ENCODE measurements around the gene RAMACL. TPM values are rescaled to one million over a fixed set of nuclear protein-coding genes. Genes with fewer than 3 reads are reported as not detected.
"Not testable (repeated sequence)": the region's sequence is repeated elsewhere in the genome, so short reads cannot be mapped to it uniquely, and the experiment has no call there.

RAMACL gene
- total RNA-seq, 1 donor from 2014 or later, result 6.6 TPM

- ATAC-seq (peak; percentile 76 to 84), DNase-seq (no peak)
- Histone ChIP-seq H3K4me3 (no peak overlapping the region), H3K9me3 (no peaks in the 10 kb centered on the region), H3K36me3 (peaks cover 27% of the 10 kb centered on the region), H3K27me3 (ENCODE audit: low read depth) (no peaks in the 10 kb centered on the region), H3K4me1 (peaks cover 37% of the 10 kb centered on the region), H3K27ac (peak overlapping the region; percentile 22)
- TF ChIP-seq, protein P1, sequence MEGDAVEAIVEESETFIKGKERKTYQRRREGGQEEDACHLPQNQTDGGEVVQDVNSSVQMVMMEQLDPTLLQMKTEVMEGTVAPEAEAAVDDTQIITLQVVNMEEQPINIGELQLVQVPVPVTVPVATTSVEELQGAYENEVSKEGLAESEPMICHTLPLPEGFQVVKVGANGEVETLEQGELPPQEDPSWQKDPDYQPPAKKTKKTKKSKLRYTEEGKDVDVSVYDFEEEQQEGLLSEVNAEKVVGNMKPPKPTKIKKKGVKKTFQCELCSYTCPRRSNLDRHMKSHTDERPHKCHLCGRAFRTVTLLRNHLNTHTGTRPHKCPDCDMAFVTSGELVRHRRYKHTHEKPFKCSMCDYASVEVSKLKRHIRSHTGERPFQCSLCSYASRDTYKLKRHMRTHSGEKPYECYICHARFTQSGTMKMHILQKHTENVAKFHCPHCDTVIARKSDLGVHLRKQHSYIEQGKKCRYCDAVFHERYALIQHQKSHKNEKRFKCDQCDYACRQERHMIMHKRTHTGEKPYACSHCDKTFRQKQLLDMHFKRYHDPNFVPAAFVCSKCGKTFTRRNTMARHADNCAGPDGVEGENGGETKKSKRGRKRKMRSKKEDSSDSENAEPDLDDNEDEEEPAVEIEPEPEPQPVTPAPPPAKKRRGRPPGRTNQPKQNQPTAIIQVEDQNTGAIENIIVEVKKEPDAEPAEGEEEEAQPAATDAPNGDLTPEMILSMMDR (IDR thresholded peaks at IDR 0.05), result no peak
- intact Hi-C loops (cut with DNase I), result no loop called here
Observed at GRCh38 chr6:166542580-166542912, 43.9 kb downstream of the RAMACL start.

DNA sequence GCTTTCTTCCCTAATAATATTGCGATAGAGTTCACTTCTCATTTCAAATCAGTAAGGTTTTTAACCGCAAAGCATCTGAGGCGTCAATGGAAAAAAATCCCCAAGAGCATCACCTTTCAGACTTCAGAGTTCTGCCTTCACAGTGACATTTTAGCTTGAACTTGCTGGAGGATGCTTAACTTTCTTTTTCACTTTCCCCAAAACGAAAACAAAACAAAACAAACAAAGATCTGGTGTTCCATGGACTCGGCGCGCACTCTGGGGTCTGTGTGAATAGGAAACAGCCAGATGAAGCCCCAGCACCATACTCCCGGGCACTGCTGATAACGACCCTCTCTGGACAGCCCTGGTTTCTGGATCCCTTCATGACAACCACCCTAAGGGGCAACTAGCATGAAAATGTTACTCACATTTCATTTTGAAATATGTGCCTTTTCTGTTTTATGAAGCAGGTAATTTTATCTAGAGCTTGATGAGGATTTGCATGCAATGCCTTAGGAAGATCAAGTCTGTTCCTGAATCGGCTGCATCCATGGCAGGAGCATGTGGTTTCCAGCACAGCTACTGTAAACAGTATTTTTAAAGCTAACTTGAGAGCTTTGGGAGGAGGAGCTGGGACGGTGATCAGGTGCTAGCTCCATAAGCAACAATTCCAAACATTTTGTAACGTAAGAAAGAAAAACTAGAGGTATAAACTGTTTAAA lies 44.5 kb downstream of the RAMACL start:
- Histone ChIP-seq H3K9me3 (no peaks in the 10 kb centered on the region), H3K27ac (peak overlapping the region; percentile 22), H3K27me3 (ENCODE audit: low read depth) (no peaks in the 10 kb centered on the region), H3K36me3 (peaks cover 32% of the 10 kb centered on the region), H3K4me1 (peaks cover 37% of the 10 kb centered on the region), H3K4me3 (peak overlapping the region; percentile 27)
- ATAC-seq (peak; percentile 23 to 50), DNase-seq (no peak)
- intact Hi-C loops (cut with DNase I), result no loop called here
- TF ChIP-seq, protein P1 (IDR thresholded peaks at IDR 0.05), result no peak

- peak overlapping the region; percentile 27 for H3K4me3 ChIP-seq
- H3K27ac ChIP-seq, result peak overlapping the region; percentile 47
- TF ChIP-seq, protein P1 (IDR thresholded peaks at IDR 0.05), result no peak
- ATAC-seq (peak; percentile 3 to 7), DNase-seq (no peak)
- no peaks in the 10 kb centered on the region for H3K9me3 ChIP-seq
- H3K27me3 ChIP-seq (ENCODE audit: low read depth), result no peaks in the 10 kb centered on the region
- H3K36me3 ChIP-seq, result peaks cover 31% of the 10 kb centered on the region
- intact Hi-C loops (cut with DNase I), result no loop called here
- peaks cover 37% of the 10 kb centered on the region for H3K4me1 ChIP-seq
Observed at GRCh38 chr6:166541366-166541765, 45.1 kb downstream of the RAMACL start.

- intact Hi-C loops (cut with DNase I), result no loop called here
- peak; percentile 65 to 82 for ATAC-seq
Observed at GRCh38 chr6:166540631-166541331, 45.7 kb downstream of the RAMACL start.

DNA sequence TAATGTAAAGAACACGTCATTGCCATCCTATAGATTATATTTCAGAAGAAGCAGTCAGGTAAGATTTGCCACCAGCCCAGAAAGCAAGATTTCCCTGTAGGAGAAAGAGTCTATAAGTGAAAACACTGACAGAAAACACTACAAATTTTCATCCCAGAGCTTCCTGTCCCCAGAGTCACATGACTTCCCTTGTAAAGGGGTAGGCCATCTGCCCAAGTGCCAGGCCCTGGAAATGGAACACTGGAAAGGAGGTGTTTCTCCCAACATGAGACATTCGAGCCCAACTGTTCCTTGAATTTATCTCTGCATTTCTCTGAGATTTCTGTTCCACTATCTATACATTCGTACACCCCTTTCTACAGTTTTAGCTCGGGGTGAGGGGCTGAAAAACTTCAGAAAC lies 46.9 kb downstream of the RAMACL start:
- TF ChIP-seq, protein P1 (IDR thresholded peaks at IDR 0.05), result no peak
- no peak for DNase-seq
- Histone ChIP-seq H3K27me3 (ENCODE audit: low read depth) (no peaks in the 10 kb centered on the region), H3K36me3 (peaks cover 44% of the 10 kb centered on the region), H3K27ac (no peak overlapping the region), H3K4me1 (peaks cover 37% of the 10 kb centered on the region), H3K4me3 (no peak overlapping the region), H3K9me3 (no peaks in the 10 kb centered on the region)
- no peak for ATAC-seq
- intact Hi-C loops (cut with DNase I), result no loop called here

More at GRCh38 chr6:166540631-166541331, 45.7 kb downstream of the RAMACL start:
- Histone ChIP-seq H3K36me3 (peaks cover 34% of the 10 kb centered on the region), H3K4me3 (peak overlapping the region; percentile 27), H3K4me1 (peaks cover 37% of the 10 kb centered on the region), H3K27me3 (ENCODE audit: low read depth) (no peaks in the 10 kb centered on the region), H3K9me3 (no peaks in the 10 kb centered on the region), H3K27ac (peak overlapping the region; percentile 47)
- TF ChIP-seq, protein P1 (IDR thresholded peaks at IDR 0.05), result no peak
- DNase-seq, result peak; percentile 53

GRCh38 chr6:166539011-166539385 lies 47.5 kb downstream of the RAMACL start:
- Histone ChIP-seq H3K4me1 (peaks cover 37% of the 10 kb centered on the region), H3K36me3 (peaks cover 44% of the 10 kb centered on the region)
- H3K4me3 ChIP-seq; DNase-seq; ATAC-seq; intact Hi-C loops (cut with DNase I); H3K9me3 ChIP-seq; H3K27ac ChIP-seq; H3K27me3 ChIP-seq (ENCODE audit: low read depth): not testable (repeated sequence)
